Heart right ventricle (tissue), 16 donors: Measurements from ENCODE around the gene SERPINE1. TPM values are rescaled to one million over a fixed set of nuclear protein-coding genes. Genes with fewer than 3 reads are reported as not detected.

Experiments used
- ATAC-seq, 8 donors: fragments of 200-7000 bp; cut with Tn5 transposase; one replicate each; pipeline ENCODE4 v1.9.1; 2020; ENCODE audit warnings: mild to moderate bottlenecking in 8 of 8, moderate library complexity in 8 of 8, moderate number of reproducible peaks in 1 of 8
- DNase-seq, 2 donors: peaks; one replicate each; pipeline ENCODE4 v3.0.0-alpha.2; 2020
- H3K27ac ChIP-seq, 10 donors: fragments of 200-600 bp; sonication (generic) in 2 of 10; one replicate each; pipeline versions ENCODE4 v1.5.0 to v1.8.0; 2020 to 2022; ENCODE audit warnings: mild to moderate bottlenecking in 3 of 10
- H3K27me3 ChIP-seq, 7 donors: fragments of 200-600 bp; one replicate each; pipeline ENCODE4 v1.8.0; 2021 to 2022; ENCODE audit warnings: mild to moderate bottlenecking in 2 of 7
- H3K36me3 ChIP-seq, 9 donors: fragments of 200-600 bp; sonication (generic) in 1 of 9; one replicate each; pipeline versions ENCODE4 v1.5.0 to v1.8.0; 2020 to 2022; ENCODE audit warnings: mild to moderate bottlenecking in 2 of 9
- H3K4me1 ChIP-seq, 9 donors: fragments of 200-600 bp; sonication (generic) in 1 of 9; one replicate each; pipeline versions ENCODE4 v1.5.0 to v1.8.0; 2020 to 2022; ENCODE audit warnings: mild to moderate bottlenecking in 4 of 9
- H3K4me3 ChIP-seq, 10 donors: fragments of 200-600 bp; sonication (generic) in 2 of 10; one replicate each; pipeline versions ENCODE4 v1.5.0 to v1.8.0; 2020 to 2022; ENCODE audit warnings: mild to moderate bottlenecking in 7 of 10, moderate library complexity in 2 of 10
- H3K9me3 ChIP-seq, 11 donors: fragments of 200-600 bp in 10 of 11; sonication (generic) in 2 of 11; one replicate each; pipeline versions ENCODE4 v1.5.0 to v1.8.0; 2013 to 2022; ENCODE audit warnings: mild to moderate bottlenecking in 2 of 11, control low read depth in 1 of 11, moderate library complexity in 1 of 11
- WGBS, 2 donors: extraction: QIAGEN DNeasy Blood & Tissue Kit; methylation state at CpG; one replicate each; pipeline ENCODE4 v1.1.7; 2013; ENCODE audit warnings: inconsistent platforms in 1 of 2; 5-methylcytosine and 5-hydroxymethylcytosine counted together
- intact Hi-C, 10 donors: fragments of 100-400 bp; cut with DNase I; formaldehyde crosslinking; loops; one replicate each; pipeline versions ENCODE4 v1.11.1 to v1.14.2; 2022
- polyA plus RNA-seq, 2 donors: library from polyadenylated mRNA; stranded (reverse); fragments of 200-250 nt; gene quantifications; one replicate each; pipeline ENCODE4 v1.2.3, GENCODE V29; 2013
- total RNA-seq, 10 donors: library from RNA; stranded (reverse); fragmentation: NEBNext Ultra II Directional in 3 of 10; extraction: Animal tissue kit (Norgen Biotek cat#: 25700) in 3 of 10; gene quantifications; one replicate each; pipeline versions ENCODE4 v1.2.1 to v1.2.4, GENCODE V29; 2021 to 2023
- TF ChIP-seq, protein P1 (sequence below), 9 donors: fragments of 200-600 bp; sonication (generic) in 2 of 9; IDR thresholded peaks; one replicate each; pipeline versions ENCODE4 v1.5.0 to v1.8.0; 2021 to 2022; ENCODE audit warnings: antibody characterized with exemption in 9 of 9, mild to moderate bottlenecking in 5 of 9, moderate library complexity in 1 of 9
- donor health status: Arrhythmogenic right ventricular cardiomyopathy.
- donor health status: ischemic (EF 13 %, LVEDD 7.1; RV severe dilation, severe dysfunction).
- donor health status: healthy with polysubstance abuse.
- donor health status: DM: no; HTN: yes; CAD: no.
- donor health status: DM: no; HTN: no; CAD: no.
- donor health status: ischemic (EF 25% LVEDD 6.9; RV normal size, moderate dysfunction).
- donor health status: ischemic (EF 25% LVEDD 5.7; RV mildly dilated, moderate dysfunction).
- donor health status: healthy.
- donor health status: DM: yes; HTN: yes; CAD: no.
- donor health status: Ischemic cardiomyopathy.
- donor health status: ischemic (EF 35%, LVEDD 5.7; RV mildly dilated, moderate dysfunction).
- donor health status: nonischemic (EF 11% LVEDD 7.7; RV severe dilation, severe dysfunction).
- donor health status: DM: yes; HTN: yes; CAD: no.
- donor health status: PGD.
- donor health status: ischemic (EF 29% LVEDD 5.4; RV normal size, mild dysfunction).
- donor health status: nonischemic (EF 23%, LVEDD 6.1; RV moderate dilation, normal function).

SERPINE1 gene
- total and polyA plus RNA-seq, 12 donors: 1.2 to 269 (median 4.6) TPM

DNA sequence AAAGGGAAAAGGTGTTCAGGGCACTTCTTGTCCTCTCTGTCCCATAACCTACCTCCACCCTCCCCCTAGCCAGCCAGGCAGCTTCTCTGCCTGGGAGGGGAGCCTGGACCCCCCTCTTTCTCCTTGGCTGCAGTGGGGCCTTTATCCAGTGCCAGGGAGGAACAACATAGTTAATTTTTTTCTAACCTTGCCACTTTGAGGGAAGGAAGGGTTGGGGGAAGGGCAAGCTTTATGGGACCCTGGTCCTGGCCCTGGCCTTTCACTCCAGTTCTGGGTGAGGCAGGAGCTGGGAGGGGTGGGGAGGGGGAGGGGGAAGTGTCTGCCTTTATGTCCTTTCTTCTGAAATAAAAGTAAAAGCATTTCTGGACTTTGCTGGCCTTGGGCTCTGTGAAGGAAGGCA, 34.0 kb downstream of the SERPINE1 start:
- intact Hi-C loops: no loop called here
- Histone ChIP-seq H3K4me1 (peaks cover 10 to 39% (median 36%) of the 10 kb centered on the region in 9 donors), H3K9me3 (no peaks in the 10 kb centered on the region), H3K36me3 (peaks cover 0 to 44% (median 8%) of the 10 kb centered on the region in 9 donors), H3K4me3 (no peak overlapping the region), H3K27ac (no peak overlapping the region), H3K27me3 (peaks cover 15 to 57% (median 48%) of the 10 kb centered on the region in 7 donors)
- TF ChIP-seq, protein P1, sequence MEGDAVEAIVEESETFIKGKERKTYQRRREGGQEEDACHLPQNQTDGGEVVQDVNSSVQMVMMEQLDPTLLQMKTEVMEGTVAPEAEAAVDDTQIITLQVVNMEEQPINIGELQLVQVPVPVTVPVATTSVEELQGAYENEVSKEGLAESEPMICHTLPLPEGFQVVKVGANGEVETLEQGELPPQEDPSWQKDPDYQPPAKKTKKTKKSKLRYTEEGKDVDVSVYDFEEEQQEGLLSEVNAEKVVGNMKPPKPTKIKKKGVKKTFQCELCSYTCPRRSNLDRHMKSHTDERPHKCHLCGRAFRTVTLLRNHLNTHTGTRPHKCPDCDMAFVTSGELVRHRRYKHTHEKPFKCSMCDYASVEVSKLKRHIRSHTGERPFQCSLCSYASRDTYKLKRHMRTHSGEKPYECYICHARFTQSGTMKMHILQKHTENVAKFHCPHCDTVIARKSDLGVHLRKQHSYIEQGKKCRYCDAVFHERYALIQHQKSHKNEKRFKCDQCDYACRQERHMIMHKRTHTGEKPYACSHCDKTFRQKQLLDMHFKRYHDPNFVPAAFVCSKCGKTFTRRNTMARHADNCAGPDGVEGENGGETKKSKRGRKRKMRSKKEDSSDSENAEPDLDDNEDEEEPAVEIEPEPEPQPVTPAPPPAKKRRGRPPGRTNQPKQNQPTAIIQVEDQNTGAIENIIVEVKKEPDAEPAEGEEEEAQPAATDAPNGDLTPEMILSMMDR (IDR thresholded peaks at IDR 0.05): no peak
- no peak for ATAC-seq
- no peak for DNase-seq

- TF ChIP-seq, protein P1 (IDR thresholded peaks at IDR 0.05): no peak
- intact Hi-C loops: no loop called here
- Histone ChIP-seq H3K27me3 (peaks cover 21 to 67% (median 58%) of the 10 kb centered on the region in 7 donors), H3K9me3 (no peaks in the 10 kb centered on the region), H3K4me1 (peaks cover 13 to 43% (median 39%) of the 10 kb centered on the region in 9 donors), H3K27ac (no peak overlapping the region), H3K36me3 (peaks cover 0 to 43% (median 8%) of the 10 kb centered on the region in 9 donors), H3K4me3 (peak overlapping the region in 2 of 10 donors; percentile 31 to 53)
- WGBS, 2 donors: 78 to 82% methylated on average over 17 of the region's 17 CpGs
- ATAC-seq (no peak), DNase-seq (no peak)
Measured at GRCh38 chr7:101161692-101162471, 35.0 kb downstream of the SERPINE1 start.

GRCh38 chr7:101162551-101163278, 35.8 kb downstream of the SERPINE1 start:
- Histone ChIP-seq H3K27ac (peak overlapping the region in 1 of 10 donors; percentile 6), H3K4me3 (peak overlapping the region in 9 of 10 donors; percentile 11 to 53 (median 35)), H3K27me3 (peaks cover 21 to 75% (median 66%) of the 10 kb centered on the region in 7 donors), H3K9me3 (no peaks in the 10 kb centered on the region), H3K4me1 (peaks cover 13 to 43% (median 39%) of the 10 kb centered on the region in 9 donors), H3K36me3 (peaks cover 0 to 34% (median 3%) of the 10 kb centered on the region in 9 donors)
- intact Hi-C loops: no loop called here
- WGBS, 2 donors: 2 to 3% methylated on average over 61 to 74 of the region's 74 CpGs
- ATAC-seq: peak in 3 of 8 donors; percentile 38 to 50 (median 43)
- peak in 1 of 2 donors; percentile 40 for DNase-seq
- TF ChIP-seq, protein P1 (IDR thresholded peaks at IDR 0.05): no peak

GRCh38 chr7:101163279-101164070, 36.6 kb downstream of the SERPINE1 start:
- Histone ChIP-seq H3K36me3 (peaks cover 0 to 27% (median 3%) of the 10 kb centered on the region in 9 donors), H3K27me3 (peaks cover 22 to 82% (median 74%) of the 10 kb centered on the region in 7 donors), H3K9me3 (no peaks in the 10 kb centered on the region), H3K4me3 (peak overlapping the region in 9 of 10 donors; percentile 11 to 53 (median 38)), H3K27ac (peak overlapping the region in 1 of 10 donors; percentile 5), H3K4me1 (peaks cover 13 to 43% (median 39%) of the 10 kb centered on the region in 9 donors)
- intact Hi-C loops: no loop called here
- 1% methylated on average over 68 to 92 of the region's 92 CpGs for WGBS, 2 donors
- TF ChIP-seq, protein P1 (IDR thresholded peaks at IDR 0.05): no peak
- ATAC-seq (peak in 1 of 8 donors; percentile 1), DNase-seq (no peak)
